Left cardiac atrium (tissue), 4 donors: Measurements from ENCODE around the gene MIOX. TPM values are rescaled to one million over a fixed set of nuclear protein-coding genes. Genes with fewer than 3 reads are reported as not detected.

ENCODE experiments used
- ATAC-seq, 2 donors: fragments of 200-7000 bp; cut with Tn5 transposase; one replicate each; pipeline ENCODE4 v1.9.1; 2020; ENCODE audit warnings: mild to moderate bottlenecking in 2 of 2, moderate library complexity in 2 of 2
- DNase-seq: peaks from one replicate; pipeline ENCODE4 v3.0.0-alpha.2; 2020
- intact Hi-C, 2 donors: fragments of 100-400 bp; cut with DNase I; formaldehyde crosslinking; loops; one replicate each; pipeline versions ENCODE4 v1.14.1 to v1.15.1; 2022 to 2023
- total RNA-seq, 2 donors: library from RNA; stranded (reverse); fragmentation: NEBNext Ultra II Directional; extraction: Animal tissue kit (Norgen Biotek cat#: 25700); gene quantifications; one replicate each; pipeline ENCODE4 v1.2.1, GENCODE V29; 2021
- donor health status: DM: no; HTN: yes; CAD: no.
- donor health status: DM: no; HTN: yes; CAD: no; lungs with severe emphysema.
- donor health status: DM: yes; HTN: yes; CAD: no.
- donor health status: Dilated cardiomyopathy.

Gene MIOX
- total RNA-seq, 2 donors from 2014 or later: not detected

- DNase-seq (peak; percentile 26), ATAC-seq (no peak)
- intact Hi-C loops: no loop called here
Measured at GRCh38 chr22:50522806-50523438, 36.3 kb downstream of the MIOX start.

GRCh38 chr22:50523458-50523805 lies 36.8 kb downstream of the MIOX start:
- intact Hi-C loops: no loop called here
- ATAC-seq (no peak), DNase-seq (no peak)

- intact Hi-C loops: loop anchor here in 1 of 2 donors (2.0 kb wide), 1 partner anchor 39 kb away; the partner anchor contains the start of gene SYCE3
- DNase-seq (no peak), ATAC-seq (no peak)
Measured at GRCh38 chr22:50523806-50524675, 37.4 kb downstream of the MIOX start.

GRCh38 chr22:50524676-50525103 lies 38.0 kb downstream of the MIOX start:
- ATAC-seq: no peak
- no peak for DNase-seq
- intact Hi-C loops: loop anchor here in 1 of 2 donors (2.0 kb wide), 1 partner anchor 38 kb away; the partner anchor contains the start of gene SYCE3

- peak; percentile 58 to 77 for ATAC-seq
- intact Hi-C loops: loop anchor here in 1 of 2 donors (2.0 kb wide), 1 partner anchor 38 kb away; the partner anchor contains the start of gene SYCE3
Measured at GRCh38 chr22:50525104-50525857, 38.6 kb downstream of the MIOX start, which contains the start of gene SCO2. Gene SCO2, minus strand, starts transcription at chr22:50525598. Its CDS starts 1,187 bp downstream, at chr22:50524411.

GRCh38 chr22:50525858-50526107 lies 39.1 kb downstream of the MIOX start:
- intact Hi-C loops: loop anchor here in 1 of 2 donors (2.0 kb wide), 1 partner anchor 37 kb away; the partner anchor contains the start of gene SYCE3
- no peak for DNase-seq
- ATAC-seq: no peak

More at GRCh38 chr22:50525104-50525857, 38.6 kb downstream of the MIOX start, which contains the start of gene SCO2:
- DNase-seq: peak; percentile 97

- ATAC-seq: peak; percentile 24 to 43
Measured at GRCh38 chr22:50526108-50526833, 39.6 kb downstream of the MIOX start.

GRCh38 chr22:50526834-50527801 lies 40.5 kb downstream of the MIOX start:
- peak; percentile 1 to 3 for ATAC-seq
- peak; percentile 74 for DNase-seq
- intact Hi-C loops: no loop called here

More at GRCh38 chr22:50526108-50526833, 39.6 kb downstream of the MIOX start:
- DNase-seq: peak; percentile 85
- intact Hi-C loops: no loop called here

- intact Hi-C loops: no loop called here
- DNase-seq (peak; percentile 26), ATAC-seq (no peak)
Measured at GRCh38 chr22:50527921-50528681, 41.4 kb downstream of the MIOX start.

- ATAC-seq (no peak), DNase-seq (no peak)
- intact Hi-C loops: no loop called here
Measured at GRCh38 chr22:50528682-50529415, 42.2 kb downstream of the MIOX start.

- peak; percentile 60 for DNase-seq
- ATAC-seq: no peak
- intact Hi-C loops: no loop called here
Measured at GRCh38 chr22:50529416-50529896, 42.8 kb downstream of the MIOX start.

- intact Hi-C loops: no loop called here
- DNase-seq (peak; percentile 92), ATAC-seq (peak; percentile 32 to 44)
Measured at GRCh38 chr22:50529897-50530579, 43.4 kb downstream of the MIOX start, which contains the start of gene TYMP. Gene TYMP, minus strand, starts transcription at chr22:50530012. Its CDS starts 303 bp downstream, at chr22:50529709.

GRCh38 chr22:50530580-50530876 lies 43.9 kb downstream of the MIOX start:
- intact Hi-C loops: no loop called here
- DNase-seq (no peak), ATAC-seq (peak in 1 of 2 donors; percentile 0)

- ATAC-seq (peak; percentile 56 to 63), DNase-seq (peak; percentile 93)
- intact Hi-C loops: no loop called here
Measured at GRCh38 chr22:50530877-50531545, 44.4 kb downstream of the MIOX start.

- peak; percentile 25 for ATAC-seq
Measured at GRCh38 chr22:50531546-50531961, 44.9 kb downstream of the MIOX start.

More at GRCh38 chr22:50531546-50531961, 44.9 kb downstream of the MIOX start:
- intact Hi-C loops: no loop called here
- DNase-seq: peak; percentile 77
